IMR-90 (cell line): ENCODE results near the gene RTN1. TPM values are rescaled to one million over a fixed set of nuclear protein-coding genes. Genes with fewer than 3 reads are reported as not detected.
A peak's percentile ranks its signal among the peaks of the same experiment; 100 is the strongest.

Source experiments
- ATAC-seq: fragments of 200-7000 bp; cut with Tn5 transposase; 2 replicates; pipeline ENCODE4 v1.9.1; 2020; ENCODE audit warnings: low read depth, mild to moderate bottlenecking, moderate library complexity
- BruUV-seq: library from RNA; stranded (reverse); fragments of 400-500 nt; replicated peaks from 2 replicates; lab custom pipeline; 2021; lab: Mats Ljungman, UMichigan
- CTCF ChIA-PET: fragments of 300-600 bp; formaldehyde crosslinking; extraction: SDS; loops from one replicate; lab custom pipeline; 2021; ENCODE audit warnings: antibody characterized with exemption; lab: Yijun Ruan, JAX
- POLR2A ChIA-PET: fragments of 300-600 bp; sonication (Branson Sonifier 250); formaldehyde crosslinking; loops from one replicate; lab custom pipeline; 2022; ENCODE audit warnings: antibody characterized with exemption; ENCODE audit not compliant: unreplicated experiment; lab: Charles Lee
- DNase-seq: peaks from one replicate; pipeline ENCODE4 v3.0.0; 2013
- H2AFZ ChIP-seq: replicated peaks from 2 replicates; pipeline ENCODE3; 2013; ENCODE audit warnings: low read length, mild to moderate bottlenecking; ENCODE audit not compliant: poor library complexity
- H2AK5ac ChIP-seq: 2 replicates; pipeline ENCODE4 v1.6.1; 2013; ENCODE audit warnings: low read depth, low read length, inconsistent platforms
- H2AK9ac ChIP-seq: replicated peaks from 2 replicates; pipeline ENCODE3; 2013; ENCODE audit warnings: mild to moderate bottlenecking, low read depth, low read length, moderate library complexity; ENCODE audit not compliant: poor library complexity
- H2BK120ac ChIP-seq: 2 replicates; pipeline ENCODE4 v1.6.1; 2013; ENCODE audit warnings: low read depth, low read length, inconsistent platforms
- H2BK15ac ChIP-seq: 3 replicates; pipeline ENCODE4 v1.6.1; 2013; ENCODE audit warnings: low read depth, low read length, inconsistent platforms
- H2BK20ac ChIP-seq: 2 replicates; pipeline ENCODE4 v1.6.1; 2013; ENCODE audit warnings: low read depth, mild to moderate bottlenecking, inconsistent platforms, low read length, moderate library complexity
- H2BK5ac ChIP-seq: 2 replicates; pipeline ENCODE4 v1.6.1; 2013; ENCODE audit warnings: mild to moderate bottlenecking, low read depth, low read length, inconsistent platforms; ENCODE audit not compliant: poor library complexity, severe bottlenecking
- H3K14ac ChIP-seq: replicated peaks from 2 replicates; pipeline ENCODE4 v1.6.1; 2013; ENCODE audit warnings: low read depth, low read length, inconsistent platforms
- H3K18ac ChIP-seq: 2 replicates; pipeline ENCODE4 v1.6.1; 2013; ENCODE audit warnings: low read depth, low read length, control low read depth
- H3K23ac ChIP-seq: 2 replicates; pipeline ENCODE4 v1.6.1; 2013; ENCODE audit warnings: low read depth, low read length, inconsistent platforms
- H3K27ac ChIP-seq: 2 replicates; pipeline ENCODE4 v1.5.1; 2013; ENCODE audit warnings: mild to moderate bottlenecking, control low read depth, low read length; ENCODE audit not compliant: insufficient read depth
- H3K27me3 ChIP-seq: 2 replicates; pipeline ENCODE4 v1.6.1; 2013; ENCODE audit warnings: low read length; ENCODE audit not compliant: control insufficient read depth, insufficient read depth
- H3K36me3 ChIP-seq: 2 replicates; pipeline ENCODE4 v1.6.1; 2013; ENCODE audit warnings: low read length, mixed read lengths; ENCODE audit not compliant: control insufficient read depth, insufficient read depth
- H3K4ac ChIP-seq: 2 replicates; pipeline ENCODE4 v1.6.1; 2013; ENCODE audit warnings: low read depth, low read length, inconsistent platforms
- H3K4me1 ChIP-seq: 2 replicates; pipeline ENCODE4 v1.6.1; 2013; ENCODE audit warnings: low read length, mixed read lengths; ENCODE audit not compliant: control insufficient read depth, insufficient read depth
- H3K4me2 ChIP-seq: 2 replicates; pipeline ENCODE4 v1.6.1; 2013; ENCODE audit warnings: low read depth, mild to moderate bottlenecking, control low read depth, low read length, moderate library complexity
- H3K4me3 ChIP-seq: 2 replicates; pipeline ENCODE4 v1.5.1; 2013; ENCODE audit warnings: low read depth, mild to moderate bottlenecking, control low read depth, low read length, moderate library complexity; ENCODE audit not compliant: insufficient read depth
- H3K56ac ChIP-seq: 2 replicates; pipeline ENCODE4 v1.6.1; 2013; ENCODE audit warnings: low read length, inconsistent platforms; ENCODE audit not compliant: insufficient read depth; ENCODE audit errors: extremely low read depth
- H3K79me1 ChIP-seq, 2 experiments: 2 replicates each; pipeline ENCODE4 v1.6.1; 2013; ENCODE audit warnings: low read length in 2 of 2, inconsistent platforms in 1 of 2, low read depth in 1 of 2
- H3K9ac ChIP-seq: 2 replicates; pipeline ENCODE4 v1.6.1; 2013; ENCODE audit warnings: low read depth, low read length, control low read depth
- H3K9me1 ChIP-seq: 2 replicates; pipeline ENCODE4 v1.6.1; 2013; ENCODE audit warnings: low read length, inconsistent platforms; ENCODE audit not compliant: insufficient read depth
- H3K9me3 ChIP-seq: 2 replicates; pipeline ENCODE4 v1.6.1; 2013; ENCODE audit warnings: low read length; ENCODE audit not compliant: control insufficient read depth, insufficient read depth
- H4K20me1 ChIP-seq: 2 replicates; pipeline ENCODE4 v1.6.1; 2013; ENCODE audit warnings: low read length, inconsistent platforms; ENCODE audit not compliant: insufficient read depth
- H4K5ac ChIP-seq: 2 replicates; pipeline ENCODE4 v1.6.1; 2013; ENCODE audit warnings: mild to moderate bottlenecking, low read depth, low read length, control low read depth
- H4K8ac ChIP-seq, 2 experiments: 2 replicates each; pipeline ENCODE4 v1.6.1; 2013; ENCODE audit warnings: low read depth in 2 of 2, low read length in 2 of 2, control low read depth in 1 of 2, inconsistent platforms in 1 of 2
- H4K91ac ChIP-seq: 2 replicates; pipeline ENCODE4 v1.6.1; 2013; ENCODE audit warnings: low read depth, low read length, inconsistent platforms; ENCODE audit not compliant: insufficient read depth
- MAFK ChIP-seq: IDR thresholded peaks from 2 replicates; pipeline ENCODE4 v1.6.1; 2012; ENCODE audit warnings: low read depth, low read length, improper control_type of control experiment
- NFE2L2 ChIP-seq: fragments of 150-350 bp; IDR thresholded peaks from 2 replicates; pipeline ENCODE4 v1.6.1; 2016; ENCODE audit warnings: low read depth, mild to moderate bottlenecking, low read length
- WGBS, 2 experiments: methylation state at CpG; one replicate each; pipeline versions ENCODE4 v1.1.5 to v1.1.7; 2013; ENCODE audit warnings: missing lambda C conversion rate in 2 of 2; ENCODE audit not compliant: insufficient read length in 1 of 2; ENCODE audit errors: extremely low coverage in 2 of 2; 5-methylcytosine and 5-hydroxymethylcytosine counted together
- dilution Hi-C: fragments of 300-500 bp; cut with HindIII; formaldehyde crosslinking; loops from one replicate; pipeline ENCODE4 v1.14.3; 2018; ENCODE audit warnings: low sequenced_read_pairs; ENCODE audit not compliant: unreplicated experiment
- in situ Hi-C: fragments of 300-500 bp; cut with MboI; formaldehyde crosslinking; loops from 3 replicates; pipeline ENCODE4 v1.14.3; 2019; ENCODE audit warnings: low sequenced_read_pairs, inconsistent platforms, mixed read lengths
- intact Hi-C: fragments of 100-400 bp; cut with micrococcal nuclease; formaldehyde crosslinking; loops from 2 replicates; pipeline ENCODE4 v1.10.0; 2022
- polyA plus RNA-seq, 3 experiments: library from polyadenylated mRNA; depleted of rRNA; stranded (reverse); fragments of >200 nt; gene quantifications; 2 replicates each; pipeline ENCODE4 v1.2.3, GENCODE V29; 2012; ENCODE audit warnings: low replicate concordance in 1 of 3
- total RNA-seq: library from RNA; depleted of rRNA; stranded (reverse); fragments of >200 nt; gene quantifications from 2 replicates; pipeline ENCODE4 v1.2.3, GENCODE V29; 2012

RTN1 gene
- total and polyA plus RNA-seq, 2 of the 4 experiments (the other 2 are of a cell fraction) = 0.18 to 0.46 TPM

DNA sequence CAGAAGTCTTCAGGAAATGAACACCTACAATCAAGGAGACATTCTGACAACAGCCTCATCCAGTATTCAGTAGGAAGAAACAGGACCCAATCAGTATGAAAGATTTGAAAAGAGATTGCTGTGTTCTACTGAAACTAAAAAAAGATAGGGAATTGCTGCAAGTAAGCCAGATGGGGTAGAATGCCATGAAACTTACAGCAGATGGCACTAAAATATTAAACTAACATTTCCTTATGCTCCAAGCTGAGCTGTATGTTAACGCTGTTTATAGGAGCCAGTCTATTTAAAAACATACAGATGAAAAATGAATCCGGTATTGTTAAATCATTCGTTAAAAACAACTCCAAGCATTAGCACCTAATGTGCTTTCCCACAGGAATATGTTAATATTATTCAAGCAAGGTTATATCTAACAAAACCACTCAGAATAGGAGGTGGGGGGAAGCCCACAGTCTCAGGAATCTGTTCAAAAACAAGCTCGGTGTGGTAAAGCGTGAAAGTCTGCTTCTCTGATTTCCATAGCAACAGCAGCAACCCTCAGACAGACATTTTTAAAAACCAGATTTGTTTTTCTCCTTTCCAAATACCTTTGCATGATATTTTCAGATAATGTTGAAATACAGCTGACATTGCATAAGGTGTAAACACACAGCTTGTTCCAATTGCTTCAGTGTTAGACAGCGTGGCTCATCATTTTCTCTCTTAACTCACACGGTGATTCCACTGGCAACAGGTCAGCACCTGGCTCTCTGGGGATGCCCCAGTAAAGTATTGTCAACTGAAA, 162.6 kb downstream of the RTN1 start:
- Histone ChIP-seq H4K8ac (no peak overlapping the region), H2BK20ac (no peak overlapping the region), H3K4ac (no peak overlapping the region), H2AFZ (no peak overlapping the region), H2AK9ac (no peak overlapping the region), H3K9ac (no peak overlapping the region), H3K36me3 (no peaks in the 10 kb centered on the region), H3K27ac (no peak overlapping the region), H3K27me3 (no peaks in the 10 kb centered on the region), H4K20me1 (no peaks in the 10 kb centered on the region), H4K5ac (no peak overlapping the region), H4K91ac (no peak overlapping the region), H2BK120ac (no peak overlapping the region), H2BK5ac (no peak overlapping the region), H3K4me2 (no peak overlapping the region), H3K23ac (no peak overlapping the region), H2AK5ac (no peak overlapping the region), H3K18ac (no peak overlapping the region), H2BK15ac (no peak overlapping the region), H3K9me1 (no peaks in the 10 kb centered on the region), H3K9me3 (no peaks in the 10 kb centered on the region), H3K79me1 (no peaks in the 10 kb centered on the region), H3K56ac (no peak overlapping the region), H3K4me1 (no peaks in the 10 kb centered on the region), H3K4me3 (no peak overlapping the region), H3K14ac (no peak overlapping the region)
- in situ Hi-C loops = no loop called here
- intact Hi-C loops = loop anchor here (5.0 kb wide), 1 partner anchor 209 kb away; no protein-coding TSS in a partner anchor
- POLR2A ChIA-PET = no interaction called here
- no peak for DNase-seq
- no CpG with 5 or more reads among the region's 7 CpGs for WGBS, 2 experiments
- ATAC-seq = no peak
- dilution Hi-C loops = no loop called here
- TF ChIP-seq MAFK = peak; percentile 68; the same call in 1 of the 2 replicates
- no peak for TF ChIP-seq NFE2L2
- CTCF ChIA-PET = no interaction called here
- no TSS peak for BruUV-seq
